Measurements from ENCODE around the gene BCR.

BCR gene

DNA sequence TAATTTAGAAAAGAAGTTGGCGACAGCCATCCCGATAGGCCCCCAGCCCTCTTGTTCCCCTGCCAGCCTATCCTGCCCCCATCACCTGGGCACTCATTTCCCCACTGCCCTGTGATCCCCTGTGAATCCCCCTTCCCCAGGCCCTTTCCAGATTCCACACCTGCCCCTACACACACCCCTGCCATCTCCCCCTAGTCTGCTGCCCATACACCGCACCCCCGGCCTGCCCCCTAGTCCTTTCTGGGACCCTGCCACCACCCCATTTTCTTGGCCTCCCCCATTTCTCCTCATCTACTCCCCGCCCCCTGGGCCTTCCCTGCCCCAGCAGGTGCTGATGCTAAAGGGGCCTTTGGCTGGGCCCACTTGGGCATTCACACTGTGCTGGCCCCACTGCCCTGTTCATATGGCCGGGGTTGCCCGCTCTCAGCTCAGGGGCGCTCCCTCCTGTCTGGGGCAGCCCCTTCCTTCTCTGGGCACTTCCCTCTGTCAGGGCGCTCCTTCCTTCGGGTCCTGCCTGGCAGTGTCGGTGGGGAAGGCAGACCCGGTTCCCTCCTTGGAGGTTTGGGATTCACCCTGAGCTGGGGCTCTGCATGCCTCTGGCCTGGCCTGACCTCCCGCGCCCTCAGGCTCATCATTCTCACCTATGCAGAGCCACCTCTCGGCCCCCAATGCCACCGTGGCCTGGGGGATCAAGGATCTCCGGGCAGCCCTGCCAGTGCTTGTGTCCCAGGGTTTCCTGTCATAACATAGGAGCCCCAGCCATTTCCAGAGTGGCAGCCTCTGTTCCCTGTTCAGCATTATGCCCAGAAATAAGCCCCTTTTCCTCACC lies 108.2 kb downstream of the BCR start:
- Histone ChIP-seq H3K36me3 (ENCODE audit: insufficient read depth, low read depth, low read length) (peaks cover 96% of the 10 kb centered on the region), H3K4me3 (ENCODE audit: low read length) (no peak overlapping the region), H3K27me3 (ENCODE audit: insufficient read depth, low read length) (no peaks in the 10 kb centered on the region), H3K9ac (ENCODE audit: low read depth, low read length) (no peak overlapping the region), H3K27ac (ENCODE audit: low read length) (no peak overlapping the region), H3K9me3 (ENCODE audit: insufficient read depth, low read depth, low read length) (no peaks in the 10 kb centered on the region), H3K4me1 (ENCODE audit: insufficient read depth, low read length) (no peaks in the 10 kb centered on the region)

DNA sequence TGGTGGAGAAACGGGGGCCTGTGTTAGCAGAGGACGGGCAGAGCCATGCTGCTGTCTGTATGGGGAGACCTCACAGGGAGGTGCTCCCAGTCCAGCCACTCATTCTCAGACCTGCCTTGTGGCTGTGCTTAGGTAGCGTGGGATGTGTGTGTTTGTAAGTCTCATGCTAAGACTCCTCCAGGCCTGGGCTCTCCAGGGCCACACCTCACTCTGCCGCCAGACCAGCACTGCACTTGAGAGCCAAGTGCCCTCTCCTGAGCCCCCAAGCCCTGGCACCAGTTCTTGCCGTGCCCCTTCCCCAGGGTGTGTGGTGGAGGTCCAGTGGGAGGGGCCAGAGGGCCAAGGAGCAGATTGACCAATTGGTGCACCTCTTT lies 108.8 kb downstream of the BCR start:
- Histone ChIP-seq H3K4me3 (ENCODE audit: low read length) (no peak overlapping the region), H3K36me3 (ENCODE audit: insufficient read depth, low read depth, low read length) (peaks cover 96% of the 10 kb centered on the region), H3K4me1 (ENCODE audit: insufficient read depth, low read length) (no peaks in the 10 kb centered on the region), H3K27ac (ENCODE audit: low read length) (no peak overlapping the region), H3K9ac (ENCODE audit: low read depth, low read length) (no peak overlapping the region), H3K27me3 (ENCODE audit: insufficient read depth, low read length) (no peaks in the 10 kb centered on the region), H3K9me3 (ENCODE audit: insufficient read depth, low read depth, low read length) (no peaks in the 10 kb centered on the region)

DNA sequence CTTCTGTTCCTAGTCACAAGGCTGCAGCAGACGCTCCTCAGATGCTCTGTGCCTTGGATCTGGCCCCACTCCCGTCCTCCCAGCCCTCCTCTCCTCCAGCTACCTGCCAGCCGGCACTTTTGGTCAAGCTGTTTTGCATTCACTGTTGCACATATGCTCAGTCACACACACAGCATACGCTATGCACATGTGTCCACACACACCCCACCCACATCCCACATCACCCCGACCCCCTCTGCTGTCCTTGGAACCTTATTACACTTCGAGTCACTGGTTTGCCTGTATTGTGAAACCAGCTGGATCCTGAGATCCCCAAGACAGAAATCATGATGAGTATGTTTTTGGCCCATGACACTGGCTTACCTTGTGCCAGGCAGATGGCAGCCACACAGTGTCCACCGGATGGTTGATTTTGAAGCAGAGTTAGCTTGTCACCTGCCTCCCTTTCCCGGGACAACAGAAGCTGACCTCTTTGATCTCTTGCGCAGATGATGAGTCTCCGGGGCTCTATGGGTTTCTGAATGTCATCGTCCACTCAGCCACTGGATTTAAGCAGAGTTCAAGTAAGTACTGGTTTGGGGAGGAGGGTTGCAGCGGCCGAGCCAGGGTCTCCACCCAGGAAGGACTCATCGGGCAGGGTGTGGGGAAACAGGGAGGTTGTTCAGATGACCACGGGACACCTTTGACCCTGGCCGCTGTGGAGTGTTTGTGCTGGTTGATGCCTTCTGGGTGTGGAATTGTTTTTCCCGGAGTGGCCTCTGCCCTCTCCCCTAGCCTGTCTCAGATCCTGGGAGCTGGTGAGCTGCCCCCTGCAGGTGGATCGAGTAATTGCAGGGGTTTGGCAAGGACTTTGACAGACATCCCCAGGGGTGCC lies 109.8 kb downstream of the BCR start:
- Histone ChIP-seq H3K9ac (ENCODE audit: low read depth, low read length) (no peak overlapping the region), H3K27ac (ENCODE audit: low read length) (no peak overlapping the region), H3K4me1 (ENCODE audit: insufficient read depth, low read length) (no peaks in the 10 kb centered on the region), H3K27me3 (ENCODE audit: insufficient read depth, low read length) (no peaks in the 10 kb centered on the region), H3K4me3 (ENCODE audit: low read length) (no peak overlapping the region), H3K9me3 (ENCODE audit: insufficient read depth, low read depth, low read length) (no peaks in the 10 kb centered on the region), H3K36me3 (ENCODE audit: insufficient read depth, low read depth, low read length) (peaks cover 96% of the 10 kb centered on the region)

DNA sequence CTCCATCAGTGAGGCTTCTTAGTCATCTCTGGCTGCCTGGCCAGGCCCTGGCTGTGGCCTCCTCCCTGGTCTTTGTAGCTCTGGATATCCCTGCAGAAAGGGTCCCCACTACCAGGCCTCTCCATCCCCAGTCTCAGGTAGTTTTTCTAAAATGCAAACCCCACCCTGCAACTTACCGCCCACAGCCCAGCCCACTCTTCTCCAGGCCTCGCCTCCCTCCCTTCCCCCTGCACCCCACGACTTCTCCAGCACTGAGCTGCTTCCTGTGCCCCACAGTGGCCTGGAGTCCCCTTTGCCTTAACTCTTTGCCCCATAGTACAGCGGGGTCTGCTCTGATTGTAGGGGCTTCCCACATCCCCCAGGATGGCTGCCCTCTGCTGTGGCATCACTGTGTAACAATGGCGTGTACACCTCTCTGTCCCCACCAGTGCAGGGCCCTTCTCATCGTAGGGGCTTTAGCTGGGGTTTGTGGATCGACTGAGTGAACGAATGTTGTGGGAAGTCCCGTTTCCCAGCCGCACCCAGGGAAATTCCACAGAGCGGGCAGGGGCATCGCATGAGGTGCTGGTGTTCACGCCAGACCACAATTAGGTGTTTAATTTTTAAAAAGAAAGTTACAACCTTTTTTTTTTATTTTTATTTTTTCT lies 111.6 kb downstream of the BCR start:
- Histone ChIP-seq H3K4me1 (ENCODE audit: insufficient read depth, low read length) (no peaks in the 10 kb centered on the region), H3K27me3 (ENCODE audit: insufficient read depth, low read length) (no peaks in the 10 kb centered on the region), H3K9me3 (ENCODE audit: insufficient read depth, low read depth, low read length) (no peaks in the 10 kb centered on the region), H3K36me3 (ENCODE audit: insufficient read depth, low read depth, low read length) (peaks cover 92% of the 10 kb centered on the region), H3K9ac (ENCODE audit: low read depth, low read length) (no peak overlapping the region), H3K27ac (ENCODE audit: low read length) (no peak overlapping the region), H3K4me3 (ENCODE audit: low read length) (no peak overlapping the region)

DNA sequence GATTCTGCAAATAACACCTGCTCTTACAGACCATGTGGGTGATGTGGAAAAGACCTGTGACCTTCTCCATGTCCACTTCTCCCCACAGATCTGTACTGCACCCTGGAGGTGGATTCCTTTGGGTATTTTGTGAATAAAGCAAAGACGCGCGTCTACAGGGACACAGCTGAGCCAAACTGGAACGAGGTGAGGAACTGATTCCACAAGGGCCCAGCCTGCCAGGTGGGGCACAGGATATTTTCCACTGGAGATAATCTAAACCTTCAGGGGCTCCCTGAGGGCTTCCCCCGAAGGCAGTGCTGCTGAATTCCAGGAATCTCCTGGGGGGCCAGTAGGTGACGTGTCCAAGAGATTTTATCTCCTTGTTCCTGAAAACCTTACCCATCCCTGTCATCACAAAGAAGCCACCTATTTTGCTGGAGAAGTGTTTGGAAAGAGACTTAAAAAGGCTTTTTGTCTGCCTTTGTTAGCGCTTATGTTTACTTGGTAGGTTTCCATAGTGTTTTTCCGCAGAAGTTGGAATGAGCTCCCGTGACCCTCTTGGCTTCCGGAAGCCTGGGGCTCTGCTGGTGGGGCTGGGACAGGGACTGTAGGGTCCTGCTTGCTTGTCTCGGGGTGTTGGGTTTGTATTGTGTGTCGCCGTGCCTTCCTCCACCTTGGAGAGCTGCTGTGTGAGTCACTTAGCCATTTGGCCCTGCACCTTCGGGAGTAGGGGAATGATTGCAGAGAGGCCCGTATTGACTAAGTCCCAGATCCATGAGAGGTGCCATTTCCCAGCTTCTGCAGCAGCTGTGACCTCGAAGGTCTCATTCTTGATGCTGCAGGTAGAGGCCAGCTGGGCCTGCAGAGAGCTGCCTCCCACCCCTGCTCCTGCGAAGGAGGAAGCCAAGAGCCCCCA lies 112.4 kb downstream of the BCR start:
- H3K4me3 ChIP-seq (ENCODE audit: low read length): no peak overlapping the region
- no peaks in the 10 kb centered on the region for H3K9me3 ChIP-seq (ENCODE audit: insufficient read depth, low read depth, low read length)
- H3K9ac ChIP-seq (ENCODE audit: low read depth, low read length): no peak overlapping the region
- H3K27me3 ChIP-seq (ENCODE audit: insufficient read depth, low read length): no peaks in the 10 kb centered on the region
- no peaks in the 10 kb centered on the region for H3K4me1 ChIP-seq (ENCODE audit: insufficient read depth, low read length)
- H3K27ac ChIP-seq (ENCODE audit: low read length): no peak overlapping the region
- H3K36me3 ChIP-seq (ENCODE audit: insufficient read depth, low read depth, low read length): peaks cover 92% of the 10 kb centered on the region

DNA sequence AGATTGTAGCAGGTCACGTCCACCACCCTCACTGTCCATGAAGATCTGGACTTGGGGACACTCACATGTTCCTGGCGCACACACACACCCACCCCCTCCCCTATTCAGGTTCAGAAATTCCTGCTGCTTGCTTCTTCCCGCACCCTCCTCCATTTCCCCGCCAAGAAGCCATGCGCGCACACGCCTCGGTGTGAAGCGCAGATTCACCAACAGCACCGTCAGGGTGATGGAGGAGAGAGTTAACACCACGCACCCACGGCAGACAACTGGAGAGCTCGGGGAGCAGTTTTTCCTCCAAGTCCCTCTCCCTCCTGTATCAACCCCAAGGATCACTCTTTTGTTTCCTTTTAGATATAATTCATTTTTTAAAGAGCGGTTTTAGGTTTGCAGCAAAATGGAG lies 113.4 kb downstream of the BCR start:
- no peak overlapping the region for H3K27ac ChIP-seq (ENCODE audit: low read length)
- H3K4me3 ChIP-seq (ENCODE audit: low read length): no peak overlapping the region
- peaks cover 94% of the 10 kb centered on the region for H3K36me3 ChIP-seq (ENCODE audit: insufficient read depth, low read depth, low read length)
- H3K27me3 ChIP-seq (ENCODE audit: insufficient read depth, low read length): no peaks in the 10 kb centered on the region
- no peaks in the 10 kb centered on the region for H3K9me3 ChIP-seq (ENCODE audit: insufficient read depth, low read depth, low read length)
- H3K4me1 ChIP-seq (ENCODE audit: insufficient read depth, low read length): no peaks in the 10 kb centered on the region
- no peak overlapping the region for H3K9ac ChIP-seq (ENCODE audit: low read depth, low read length)

GRCh38 chr22:23294221-23294620 lies 113.9 kb downstream of the BCR start:
- Histone ChIP-seq H3K27me3 (ENCODE audit: insufficient read depth, low read length) (no peaks in the 10 kb centered on the region), H3K36me3 (ENCODE audit: insufficient read depth, low read depth, low read length) (peaks cover 93% of the 10 kb centered on the region), H3K4me3 (ENCODE audit: low read length) (no peak overlapping the region), H3K27ac (ENCODE audit: low read length) (no peak overlapping the region), H3K4me1 (ENCODE audit: insufficient read depth, low read length) (no peaks in the 10 kb centered on the region), H3K9ac (ENCODE audit: low read depth, low read length) (no peak overlapping the region), H3K9me3 (ENCODE audit: insufficient read depth, low read depth, low read length) (no peaks in the 10 kb centered on the region)

DNA sequence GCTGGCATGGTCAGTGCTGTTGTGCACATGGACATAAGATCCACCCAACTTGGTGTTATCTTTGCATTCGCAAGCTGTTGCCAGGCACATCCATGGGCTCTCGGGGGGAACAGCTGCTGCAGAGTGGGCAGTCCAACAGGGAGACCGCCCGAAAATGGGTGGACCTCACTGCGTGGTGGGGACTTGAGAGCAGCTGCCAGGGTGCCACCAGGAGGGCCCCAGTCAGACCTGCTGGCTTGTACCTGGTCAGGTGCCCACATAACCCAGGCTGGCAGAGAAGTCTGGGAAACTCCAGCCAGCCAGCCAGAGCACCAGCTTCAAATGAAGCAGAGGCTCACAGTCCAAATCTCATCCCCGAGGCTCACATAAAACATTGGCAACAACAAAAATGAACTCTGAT lies 120.2 kb downstream of the BCR start:
- Histone ChIP-seq H3K27ac (ENCODE audit: low read length) (no peak overlapping the region), H3K36me3 (ENCODE audit: insufficient read depth, low read depth, low read length) (peaks cover 77% of the 10 kb centered on the region), H3K9ac (ENCODE audit: low read depth, low read length) (no peak overlapping the region), H3K4me3 (ENCODE audit: low read length) (no peak overlapping the region), H3K9me3 (ENCODE audit: insufficient read depth, low read depth, low read length) (no peaks in the 10 kb centered on the region), H3K4me1 (ENCODE audit: insufficient read depth, low read length) (no peaks in the 10 kb centered on the region), H3K27me3 (ENCODE audit: insufficient read depth, low read length) (no peaks in the 10 kb centered on the region)

DNA sequence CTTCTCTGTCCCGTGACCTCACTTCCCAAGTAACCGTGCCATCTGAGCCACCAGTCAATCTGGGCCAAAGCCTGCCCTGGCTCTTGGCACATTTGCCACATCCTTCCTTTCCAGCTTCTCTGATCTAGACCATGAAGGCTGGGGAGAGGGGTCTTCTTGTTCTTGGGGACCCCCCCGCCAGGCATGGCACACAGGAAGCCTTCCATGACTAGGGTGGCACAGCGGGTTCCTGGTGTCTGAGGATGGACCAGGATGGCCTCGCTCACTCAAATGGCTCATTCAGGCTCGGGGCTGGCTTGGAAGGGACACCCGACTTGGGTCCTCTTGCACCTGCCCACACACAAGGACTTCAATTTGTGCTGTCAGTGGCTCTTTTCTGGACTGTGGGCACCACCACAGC lies 121.3 kb downstream of the BCR start:
- peaks cover 69% of the 10 kb centered on the region for H3K36me3 ChIP-seq (ENCODE audit: insufficient read depth, low read depth, low read length)
- no peak overlapping the region for H3K9ac ChIP-seq (ENCODE audit: low read depth, low read length)
- H3K4me3 ChIP-seq (ENCODE audit: low read length): no peak overlapping the region
- H3K9me3 ChIP-seq (ENCODE audit: insufficient read depth, low read depth, low read length): no peaks in the 10 kb centered on the region
- no peaks in the 10 kb centered on the region for H3K27me3 ChIP-seq (ENCODE audit: insufficient read depth, low read length)
- H3K4me1 ChIP-seq (ENCODE audit: insufficient read depth, low read length): no peaks in the 10 kb centered on the region
- no peak overlapping the region for H3K27ac ChIP-seq (ENCODE audit: low read length)

DNA sequence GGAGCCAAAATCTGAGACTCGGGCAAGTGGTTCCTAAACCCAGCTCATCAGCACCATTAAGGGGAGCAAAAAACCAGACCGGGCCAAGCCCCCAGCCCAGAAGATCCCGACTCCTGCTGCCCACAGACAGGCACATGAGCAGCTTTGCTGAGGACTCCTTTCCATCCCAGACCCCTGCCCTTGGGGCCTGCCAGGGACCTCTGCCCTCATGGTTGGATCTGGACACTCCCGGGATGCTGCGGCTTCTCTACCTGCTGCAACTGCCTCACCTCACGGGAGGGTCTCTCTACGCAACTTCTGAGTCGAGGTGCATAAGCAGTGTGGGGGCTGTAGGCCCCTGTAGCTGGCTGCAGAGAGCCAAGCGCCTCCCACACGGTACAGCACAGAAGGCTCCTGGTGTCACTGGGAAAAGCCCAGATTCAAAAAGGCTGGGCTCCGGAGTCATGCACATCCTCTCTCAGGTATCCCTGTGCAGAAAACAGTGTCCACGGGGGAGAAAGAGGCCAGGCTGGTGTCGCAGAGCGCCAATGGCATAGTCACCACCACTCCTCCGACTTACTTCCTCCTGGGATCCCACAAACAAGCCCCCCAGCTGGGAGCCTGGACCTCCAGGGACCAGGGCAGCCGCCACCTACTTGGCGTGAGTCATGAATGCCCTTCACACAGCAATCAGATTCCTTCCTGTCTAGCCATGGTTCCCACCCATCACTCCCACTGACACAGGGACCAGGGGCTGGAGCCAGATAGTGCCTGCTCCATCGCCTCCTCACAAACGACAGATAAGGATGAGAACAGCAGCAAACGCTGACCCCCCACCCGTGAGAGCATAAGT lies 122.1 kb downstream of the BCR start:
- no peaks in the 10 kb centered on the region for H3K27me3 ChIP-seq (ENCODE audit: insufficient read depth, low read length)
- no peak overlapping the region for H3K27ac ChIP-seq (ENCODE audit: low read length)
- no peaks in the 10 kb centered on the region for H3K9me3 ChIP-seq (ENCODE audit: insufficient read depth, low read depth, low read length)
- no peak overlapping the region for H3K9ac ChIP-seq (ENCODE audit: low read depth, low read length)
- H3K4me3 ChIP-seq (ENCODE audit: low read length): no peak overlapping the region
- H3K4me1 ChIP-seq (ENCODE audit: insufficient read depth, low read length): no peaks in the 10 kb centered on the region
- H3K36me3 ChIP-seq (ENCODE audit: insufficient read depth, low read depth, low read length): peaks cover 61% of the 10 kb centered on the region
